Activated CD4-positive, alpha-beta T cell treated with anti-CD3 and anti-CD28 coated beads for 48 hours (primary cell): ENCODE data around the gene MT1H.
"Not testable (repeated sequence)": the region's sequence is repeated elsewhere in the genome, so short reads cannot be mapped to it uniquely, and the experiment has no call there.

Experiments
- DNase-seq: peaks from one replicate; pipeline ENCODE4 v3.0.0-alpha.2; 2020

MT1H gene

DNA sequence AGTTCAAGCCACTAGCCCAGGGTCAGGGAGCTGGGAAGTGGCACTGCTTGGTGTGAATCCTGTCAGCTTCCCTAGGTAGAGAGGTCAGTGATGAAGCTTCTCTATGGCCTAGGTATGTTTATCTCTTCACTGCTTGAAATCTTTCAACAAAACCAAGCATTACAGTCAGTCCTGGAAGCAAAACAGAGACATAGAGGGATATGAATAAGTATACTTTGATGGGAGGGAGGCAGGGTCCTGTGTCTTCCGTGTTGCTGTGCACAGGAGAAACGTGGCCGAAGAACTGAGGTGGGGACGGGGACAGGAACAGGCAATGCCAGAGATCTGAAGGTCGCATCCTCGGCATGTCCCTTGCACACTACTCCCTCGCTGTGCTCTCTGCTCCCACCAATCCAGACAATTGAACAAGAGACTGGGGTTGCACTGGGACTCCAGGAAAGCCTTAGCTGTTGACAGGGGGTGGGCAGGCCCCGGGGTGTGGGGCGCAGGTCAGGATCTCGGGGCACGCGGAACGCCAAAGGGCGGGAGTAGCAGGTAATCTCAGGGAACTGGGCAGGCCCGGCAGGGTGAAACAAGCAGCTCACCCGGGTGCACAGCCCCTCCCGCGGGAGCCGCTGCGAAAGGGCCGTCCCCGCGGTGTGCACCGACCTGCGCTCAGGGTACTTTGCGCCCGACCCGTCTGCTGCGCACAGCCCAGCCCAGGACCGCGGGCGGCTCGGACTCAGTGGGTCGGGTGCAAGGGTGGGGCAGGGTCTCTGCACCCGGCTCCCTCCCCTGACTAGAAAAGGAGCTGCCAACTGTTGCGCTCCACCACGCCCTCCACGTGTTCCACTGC is at the start of gene MT1H:
TSS of gene MT1H (plus strand) at position 810 of the 835 bp plus-strand sequence. CDS start 71 bp downstream, outside the sequence.
- DNase-seq: peak; percentile 61

DNA sequence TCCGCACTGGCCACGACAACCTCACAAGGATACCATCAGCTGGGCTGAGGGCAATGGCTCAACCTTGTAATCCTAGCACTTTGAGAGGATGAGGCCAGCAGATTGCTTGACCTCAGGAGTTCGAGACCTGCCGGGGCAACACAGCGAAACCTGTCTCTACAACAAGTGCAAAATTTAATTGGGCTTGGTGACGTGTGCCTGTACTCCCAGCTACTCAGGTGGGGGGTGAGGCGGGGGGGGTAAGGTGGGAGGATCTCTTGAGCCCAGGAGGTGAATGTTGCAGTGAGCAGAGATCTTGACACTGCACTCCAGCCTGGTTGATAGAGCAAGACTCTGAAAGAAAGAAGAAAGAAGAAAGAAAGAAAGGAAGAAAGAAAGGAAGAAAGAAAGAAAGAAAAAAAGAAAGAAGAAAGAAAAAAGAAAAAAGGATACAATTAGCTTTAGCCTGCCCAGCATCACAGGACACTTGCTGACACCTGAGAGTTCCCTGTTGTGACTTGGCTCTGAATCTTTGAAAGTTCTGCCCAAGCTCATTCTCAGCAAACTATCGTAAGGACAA is 49.2 kb upstream of the MT1H start:
- no peak for DNase-seq

GRCh38 chr16:56621665-56622445 is 47.8 kb upstream of the MT1H start:
- DNase-seq: not testable (repeated sequence)

DNA sequence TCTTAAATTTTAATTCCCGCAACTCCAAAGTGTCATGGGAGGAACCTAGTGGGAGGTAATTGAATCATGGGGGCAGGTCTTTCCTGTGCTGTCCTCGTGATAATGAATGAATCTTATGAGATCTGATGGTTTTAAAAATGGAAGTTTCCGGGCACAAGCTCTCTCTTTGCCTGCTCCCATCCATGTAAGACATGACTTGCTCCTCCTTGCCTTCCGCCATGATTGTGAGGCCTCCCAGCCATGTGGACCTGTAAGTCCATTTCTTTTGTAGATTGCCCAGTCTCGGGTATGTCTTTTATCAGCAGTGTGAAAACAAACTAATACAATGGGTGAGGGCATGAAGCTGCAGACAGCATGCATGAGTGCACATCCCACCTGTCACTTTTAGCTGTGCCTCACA is 46.4 kb upstream of the MT1H start:
- DNase-seq: not testable (repeated sequence)

DNA sequence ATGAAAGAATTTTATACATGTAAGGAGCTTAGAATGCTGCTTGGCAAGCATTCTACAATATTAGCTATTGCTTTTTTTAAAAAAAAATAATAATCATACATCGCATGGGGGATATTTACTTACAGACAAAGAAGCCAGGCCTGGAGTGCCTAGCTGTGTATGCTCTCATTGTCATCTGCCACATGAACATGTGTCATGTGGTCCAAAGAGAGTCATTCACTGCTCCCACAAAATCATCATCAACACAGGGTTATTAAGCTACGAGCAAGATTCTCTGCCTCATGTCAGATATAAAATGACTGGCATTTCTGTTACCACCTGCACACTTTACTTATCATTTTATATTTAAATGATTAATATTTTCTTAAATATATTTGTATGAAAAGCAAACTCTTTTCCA is 46.0 kb upstream of the MT1H start:
- DNase-seq: no peak

- peak; percentile 84 for DNase-seq
Measured at GRCh38 chr16:56625140-56625942, 44.3 kb upstream of the MT1H start, which contains the start of gene MT1E. MT1E (plus strand) TSS chr16:56625781; CDS start chr16:56625852, 71 bp downstream.

- DNase-seq: no peak
Measured at GRCh38 chr16:56625943-56626654, 43.5 kb upstream of the MT1H start.

GRCh38 chr16:56626685-56627084 is 42.9 kb upstream of the MT1H start:
- no peak for DNase-seq

DNA sequence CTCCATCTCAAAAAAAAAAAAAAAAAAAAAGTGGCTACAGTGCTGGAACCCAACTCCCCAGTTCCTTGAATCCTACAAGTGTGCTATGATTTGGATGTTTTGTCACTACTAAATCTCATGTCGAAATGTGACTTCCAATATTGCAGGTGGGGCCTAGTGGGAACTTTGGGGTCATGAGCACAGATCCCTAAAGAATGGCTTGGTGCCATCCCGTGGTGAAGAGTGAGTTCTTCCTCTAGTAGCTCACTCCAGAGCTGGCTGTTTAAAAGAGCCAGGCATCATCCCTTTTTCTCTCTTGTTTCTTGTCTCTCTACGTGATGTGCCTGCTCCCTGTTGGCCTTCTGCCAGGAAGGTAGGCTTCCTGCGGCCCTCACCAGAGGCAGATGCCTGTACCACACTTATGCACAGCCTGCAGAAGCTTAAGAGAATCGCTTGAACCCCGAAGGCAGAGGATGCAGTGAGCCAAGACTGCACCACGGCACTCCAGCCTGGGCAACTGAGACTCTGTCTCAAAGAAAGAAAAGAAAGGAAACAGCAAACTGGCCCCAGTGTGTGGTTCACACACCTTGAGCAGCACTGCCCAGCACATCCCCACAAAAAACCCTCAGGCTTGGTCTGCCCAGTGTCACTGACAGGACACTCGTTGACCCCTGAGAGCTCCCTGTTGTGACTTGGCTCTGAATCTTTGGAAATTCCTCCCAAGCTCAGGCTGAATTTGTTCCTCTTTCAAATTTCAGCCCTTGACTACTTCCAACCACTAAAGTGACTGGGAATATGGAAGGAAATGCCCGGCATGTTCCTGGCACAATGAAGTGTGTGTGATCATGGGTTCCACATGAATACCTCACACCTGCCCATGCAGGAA is 40.9 kb upstream of the MT1H start:
- DNase-seq: no peak

DNA sequence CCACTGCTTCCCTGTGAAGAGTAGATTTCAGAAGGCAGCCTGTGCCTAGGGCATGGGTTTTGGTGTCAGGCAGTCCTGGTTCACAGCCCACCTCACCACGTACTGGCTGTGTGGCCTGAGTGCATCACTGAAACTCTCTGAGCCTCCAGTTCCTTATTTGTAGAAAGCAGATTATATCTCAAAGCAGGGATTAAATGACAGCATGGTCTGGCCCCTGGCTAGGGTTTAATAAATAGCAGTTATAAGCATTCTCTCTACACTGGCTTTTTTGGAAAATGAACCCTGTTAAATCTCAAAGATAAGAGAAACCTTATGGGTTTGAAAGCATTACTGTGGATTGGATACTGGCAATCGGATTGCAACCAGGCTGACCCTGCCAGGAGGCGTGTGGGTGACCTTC is 40.1 kb upstream of the MT1H start:
- no peak for DNase-seq

DNA sequence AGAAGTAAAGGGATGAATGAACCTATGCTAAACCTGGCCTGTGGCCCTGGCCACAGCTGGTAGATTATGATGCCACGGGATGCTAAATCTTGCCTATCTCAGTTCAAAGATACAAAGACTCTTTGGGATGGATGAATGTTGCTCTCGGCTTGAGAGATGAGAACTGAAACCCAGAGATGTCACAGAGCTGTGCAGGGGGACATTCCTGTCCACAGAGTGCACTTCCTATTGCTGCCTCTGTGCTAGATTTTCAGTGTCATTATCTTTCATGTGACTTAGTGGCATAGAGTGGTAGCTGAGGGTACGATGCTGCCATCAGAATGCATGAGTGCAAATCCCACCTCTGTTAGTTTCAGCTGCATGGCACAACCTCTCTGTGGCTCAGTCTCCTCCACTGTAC is 39.5 kb upstream of the MT1H start:
- no peak for DNase-seq

DNA sequence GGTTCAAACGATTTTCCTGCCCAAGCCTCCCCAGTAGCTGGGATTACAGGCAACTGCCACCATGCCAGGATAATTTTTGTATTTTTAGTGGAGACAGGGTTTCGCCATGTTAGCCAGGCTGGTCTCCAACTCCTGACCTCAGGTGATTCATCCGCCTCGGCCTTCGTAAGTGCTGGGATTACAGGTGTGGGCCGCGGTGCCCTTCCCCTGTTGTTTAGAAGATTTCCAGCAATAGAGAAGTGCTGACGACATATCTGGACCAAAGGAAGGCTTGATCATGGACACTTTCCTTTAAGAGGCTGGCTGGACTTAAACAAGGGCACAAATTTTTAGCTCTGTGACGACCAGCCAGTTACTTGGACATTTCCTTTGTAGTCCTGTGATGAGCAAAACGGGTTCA is 38.4 kb upstream of the MT1H start:
- no peak for DNase-seq

GRCh38 chr16:56631832-56632155 is 37.8 kb upstream of the MT1H start:
- DNase-seq: no peak

- DNase-seq: no peak
Measured at GRCh38 chr16:56632156-56632847, 37.3 kb upstream of the MT1H start, which contains the start of gene MT1M. MT1M (plus strand) TSS chr16:56632659; CDS start chr16:56632732, 73 bp downstream.

DNA sequence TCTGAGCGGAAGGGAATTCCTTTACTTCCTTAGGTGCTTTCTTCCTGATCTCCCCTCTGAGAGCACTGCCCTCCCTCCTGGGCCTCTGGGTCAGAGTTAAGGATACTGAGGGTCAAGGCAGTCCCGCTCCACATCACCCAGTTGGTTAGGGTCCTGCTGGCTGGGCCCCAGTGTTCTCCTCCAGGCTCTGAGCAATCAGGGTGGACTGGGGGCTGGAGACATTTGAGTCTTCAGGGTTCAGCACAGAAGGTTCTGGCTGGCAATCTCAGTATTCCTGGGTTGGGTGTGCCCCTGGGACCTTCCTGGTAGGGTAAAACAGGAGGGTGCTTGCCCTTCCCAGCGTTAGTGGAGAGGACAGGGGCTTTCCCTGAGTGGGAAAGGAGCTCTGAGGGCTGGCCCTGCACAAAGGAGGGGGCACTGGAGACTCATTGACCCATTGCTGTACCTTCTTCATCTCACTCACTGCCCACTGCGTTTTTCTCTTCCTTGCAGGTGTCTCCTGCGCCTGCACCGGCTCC is 36.7 kb upstream of the MT1H start:
- DNase-seq: no peak

DNA sequence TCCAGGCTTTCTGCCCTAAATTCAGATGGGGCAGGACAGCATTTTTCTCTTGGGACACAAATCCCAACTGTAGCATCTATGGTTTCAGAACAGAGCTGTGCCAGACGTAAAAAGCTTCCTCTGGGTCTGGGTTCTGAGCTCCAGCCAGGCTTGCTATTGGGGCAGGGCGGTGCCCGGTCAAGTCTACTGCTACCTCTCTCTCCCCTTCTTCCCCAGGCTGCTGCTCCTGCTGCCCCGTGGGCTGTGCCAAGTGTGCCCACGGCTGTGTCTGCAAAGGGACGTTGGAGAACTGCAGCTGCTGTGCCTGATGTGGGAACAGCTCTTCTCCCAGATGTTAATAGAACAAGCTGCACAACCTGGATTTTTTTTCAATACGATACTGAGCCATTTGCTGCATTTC is 36.1 kb upstream of the MT1H start:
- DNase-seq: no peak

GRCh38 chr16:56634715-56635440 is 34.7 kb upstream of the MT1H start:
- DNase-seq: no peak

- DNase-seq: no peak
Measured at GRCh38 chr16:56635441-56635967, 34.1 kb upstream of the MT1H start.
